ENCODE measurements around the gene CAVIN1. TPM values are rescaled to one million over a fixed set of nuclear protein-coding genes. Genes with fewer than 3 reads are reported as not detected.
"Not testable (repeated sequence)": the region's sequence is repeated elsewhere in the genome, so short reads cannot be mapped to it uniquely, and the experiment has no call there.

The CAVIN1 gene
- total RNA-seq, 2 donors from 2014 or later, result 2.4 to 4.3 TPM

DNA sequence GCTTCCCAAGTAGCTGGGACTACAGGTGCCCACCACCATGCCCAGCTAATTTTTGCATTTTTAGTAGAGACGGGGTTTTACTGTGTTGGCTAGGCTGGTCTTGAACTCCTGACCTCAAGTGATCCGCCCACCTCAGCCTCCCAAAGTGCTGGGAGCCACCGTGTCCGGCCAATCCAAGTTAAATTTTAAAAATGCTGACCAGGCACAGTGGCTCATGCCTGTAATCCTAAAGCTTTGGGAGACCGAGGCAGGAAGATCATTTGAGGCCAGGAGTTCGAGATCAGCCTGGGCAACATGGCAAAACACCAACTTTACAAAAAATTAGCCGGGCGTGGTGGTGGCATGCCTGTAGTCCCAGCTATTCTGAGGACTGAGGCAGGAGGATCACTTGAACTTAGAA lies 31.6 kb downstream of the CAVIN1 start:
- H3K4me1 Mint-ChIP-seq (ENCODE audit: low read depth), result peaks cover 58% of the 10 kb centered on the region
- H3K4me3 Mint-ChIP-seq; H3K27me3 Mint-ChIP-seq (ENCODE audit: low read depth); H3K9me3 Mint-ChIP-seq; ATAC-seq (replicated peaks in 1 of 2); DNase-seq; H3K27ac Mint-ChIP-seq: not testable (repeated sequence)
- H3K36me3 Mint-ChIP-seq (ENCODE audit: insufficient read depth in 2 of 2), result peaks cover 6 to 15% of the 10 kb centered on the region in 2 donors

GRCh38 chr17:42389899-42390298 lies 33.2 kb downstream of the CAVIN1 start:
- Mint-ChIP-seq H3K9me3 (no peaks in the 10 kb centered on the region), H3K4me3 (peak overlapping the region; percentile 94 to 97), H3K27me3 (ENCODE audit: low read depth) (no peaks in the 10 kb centered on the region), H3K27ac (peak overlapping the region; percentile 100), H3K36me3 (ENCODE audit: insufficient read depth in 2 of 2) (peaks cover 11 to 19% of the 10 kb centered on the region in 2 donors), H3K4me1 (ENCODE audit: low read depth) (peaks cover 71% of the 10 kb centered on the region)
- ATAC-seq (replicated peaks in 1 of 2), result no peak
- no peak for DNase-seq

GRCh38 chr17:42389135-42389417 lies 34.0 kb downstream of the CAVIN1 start:
- DNase-seq, result no peak
- peaks cover 71% of the 10 kb centered on the region for H3K4me1 Mint-ChIP-seq (ENCODE audit: low read depth)
- no peaks in the 10 kb centered on the region for H3K9me3 Mint-ChIP-seq
- peaks cover 14 to 18% of the 10 kb centered on the region in 2 donors for H3K36me3 Mint-ChIP-seq (ENCODE audit: insufficient read depth in 2 of 2)
- peak; percentile 79 to 81 for ATAC-seq (replicated peaks in 1 of 2)
- no peaks in the 10 kb centered on the region for H3K27me3 Mint-ChIP-seq (ENCODE audit: low read depth)
- peak overlapping the region; percentile 97 to 98 for H3K4me3 Mint-ChIP-seq
- peak overlapping the region; percentile 100 for H3K27ac Mint-ChIP-seq

GRCh38 chr17:42388381-42389134 lies 34.5 kb downstream of the CAVIN1 start, which contains the start of gene STAT3:
TSS of gene STAT3 (minus strand) at chr17:42388442. CDS start at chr17:42348516, 39,926 bp downstream.
- Mint-ChIP-seq H3K9me3 (no peaks in the 10 kb centered on the region), H3K4me1 (ENCODE audit: low read depth) (peaks cover 71% of the 10 kb centered on the region), H3K4me3 (peak within 1 kb of the TSS; percentile 97 to 98), H3K27ac (peak within 1 kb of the TSS; percentile 100), H3K27me3 (ENCODE audit: low read depth) (no peaks in the 10 kb centered on the region), H3K36me3 (ENCODE audit: insufficient read depth in 2 of 2) (peaks cover 16 to 20% of the 10 kb centered on the region in 2 donors)
- DNase-seq (peak; percentile 100), ATAC-seq (replicated peaks in 1 of 2) (peak; percentile 86 to 87)

GRCh38 chr17:42387661-42388380 lies 35.2 kb downstream of the CAVIN1 start:
- peak overlapping the region; percentile 100 for H3K27ac Mint-ChIP-seq
- ATAC-seq (replicated peaks in 1 of 2) (no peak), DNase-seq (peak; percentile 49 to 57)
- H3K4me3 Mint-ChIP-seq, result peak overlapping the region; percentile 97 to 98
- H3K4me1 Mint-ChIP-seq (ENCODE audit: low read depth), result peaks cover 71% of the 10 kb centered on the region
- H3K27me3 Mint-ChIP-seq (ENCODE audit: low read depth), result no peaks in the 10 kb centered on the region
- H3K36me3 Mint-ChIP-seq (ENCODE audit: insufficient read depth in 2 of 2), result peaks cover 17 to 20% of the 10 kb centered on the region in 2 donors
- no peaks in the 10 kb centered on the region for H3K9me3 Mint-ChIP-seq

- Mint-ChIP-seq H3K27ac (peak overlapping the region; percentile 100), H3K4me3 (peak overlapping the region; percentile 97 to 98), H3K36me3 (ENCODE audit: insufficient read depth in 2 of 2) (peaks cover 18 to 25% of the 10 kb centered on the region in 2 donors), H3K9me3 (no peaks in the 10 kb centered on the region), H3K27me3 (ENCODE audit: low read depth) (no peaks in the 10 kb centered on the region), H3K4me1 (ENCODE audit: low read depth) (peaks cover 71% of the 10 kb centered on the region)
- ATAC-seq (replicated peaks in 1 of 2) (no peak), DNase-seq (no peak)
These were observed 36.0 kb downstream of the CAVIN1 start for GRCh38 chr17:42386777-42387657.

GRCh38 chr17:42381898-42382297 lies 41.2 kb downstream of the CAVIN1 start:
- Mint-ChIP-seq H3K4me3 (peak overlapping the region in 1 of 2 donors; percentile 29), H3K27ac (peak overlapping the region; percentile 89), H3K9me3 (no peaks in the 10 kb centered on the region), H3K27me3 (ENCODE audit: low read depth) (no peaks in the 10 kb centered on the region), H3K4me1 (ENCODE audit: low read depth) (peaks cover 95% of the 10 kb centered on the region), H3K36me3 (ENCODE audit: insufficient read depth in 2 of 2) (peaks cover 21 to 42% of the 10 kb centered on the region in 2 donors)
- no peak for ATAC-seq (replicated peaks in 1 of 2)
- DNase-seq, result no peak

DNA sequence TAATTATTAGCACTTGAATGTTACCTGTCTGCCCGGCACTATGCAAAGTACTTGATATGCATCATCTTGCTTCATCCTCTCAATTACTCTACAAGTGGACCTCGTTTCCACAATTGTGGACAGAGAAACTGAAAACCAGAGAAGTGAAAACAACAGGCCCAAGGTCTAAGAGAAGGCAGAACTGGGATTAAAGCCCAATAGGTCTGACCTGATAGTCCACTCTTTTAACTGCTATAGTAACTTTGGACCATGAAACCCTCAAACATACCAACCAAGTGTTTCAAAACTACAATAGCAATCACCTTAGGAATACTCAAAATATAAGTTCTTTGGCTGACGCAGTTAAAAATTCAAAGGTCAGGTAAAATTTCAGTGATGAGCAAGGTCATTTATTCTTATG lies 42.1 kb downstream of the CAVIN1 start:
- peaks cover 95% of the 10 kb centered on the region for H3K4me1 Mint-ChIP-seq (ENCODE audit: low read depth)
- no peak for DNase-seq
- no peak for ATAC-seq (replicated peaks in 1 of 2)
- no peak overlapping the region for H3K27ac Mint-ChIP-seq
- H3K9me3 Mint-ChIP-seq, result no peaks in the 10 kb centered on the region
- peaks cover 18 to 36% of the 10 kb centered on the region in 2 donors for H3K36me3 Mint-ChIP-seq (ENCODE audit: insufficient read depth in 2 of 2)
- H3K4me3 Mint-ChIP-seq, result peak overlapping the region; percentile 45 to 56
- H3K27me3 Mint-ChIP-seq (ENCODE audit: low read depth), result no peaks in the 10 kb centered on the region

DNA sequence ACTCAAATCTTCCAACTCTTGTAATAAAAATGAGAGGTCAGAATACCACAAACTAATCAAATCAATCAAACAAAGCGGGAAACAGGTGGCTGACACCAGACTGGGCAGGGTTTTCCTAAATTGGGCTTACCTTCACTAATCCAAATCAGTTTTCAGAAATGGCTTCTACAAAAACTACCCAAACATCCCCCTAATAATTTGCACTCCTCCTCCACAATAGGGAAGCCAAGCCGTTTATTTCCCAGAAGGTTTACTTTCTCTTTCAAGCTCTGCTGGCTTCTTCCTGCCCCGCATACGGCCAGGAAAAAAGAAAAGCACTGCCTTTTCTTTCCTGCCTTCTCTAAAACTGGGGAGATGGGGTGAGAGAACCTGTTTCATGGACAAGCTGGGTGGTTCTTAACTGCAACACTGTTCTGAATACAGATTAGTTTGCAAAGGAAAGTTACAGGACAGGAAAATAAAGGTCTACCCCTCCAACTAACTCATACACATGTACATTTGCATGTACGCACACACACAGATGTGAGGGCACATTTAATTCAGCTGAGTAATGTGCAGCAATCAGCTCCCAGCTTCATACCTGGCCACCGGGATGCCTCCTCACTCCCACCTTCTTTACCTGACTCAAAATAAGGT lies 44.0 kb downstream of the CAVIN1 start:
- Mint-ChIP-seq H3K9me3 (no peaks in the 10 kb centered on the region), H3K27me3 (ENCODE audit: low read depth) (no peaks in the 10 kb centered on the region), H3K4me3 (peak overlapping the region; percentile 81 to 88), H3K36me3 (ENCODE audit: insufficient read depth in 2 of 2) (peaks cover 15 to 35% of the 10 kb centered on the region in 2 donors), H3K27ac (peak overlapping the region; percentile 88), H3K4me1 (ENCODE audit: low read depth) (peaks cover 95% of the 10 kb centered on the region)
- ATAC-seq (replicated peaks in 1 of 2) (peak; percentile 60 to 62), DNase-seq (peak in 1 of 2 donors; percentile 18)

DNA sequence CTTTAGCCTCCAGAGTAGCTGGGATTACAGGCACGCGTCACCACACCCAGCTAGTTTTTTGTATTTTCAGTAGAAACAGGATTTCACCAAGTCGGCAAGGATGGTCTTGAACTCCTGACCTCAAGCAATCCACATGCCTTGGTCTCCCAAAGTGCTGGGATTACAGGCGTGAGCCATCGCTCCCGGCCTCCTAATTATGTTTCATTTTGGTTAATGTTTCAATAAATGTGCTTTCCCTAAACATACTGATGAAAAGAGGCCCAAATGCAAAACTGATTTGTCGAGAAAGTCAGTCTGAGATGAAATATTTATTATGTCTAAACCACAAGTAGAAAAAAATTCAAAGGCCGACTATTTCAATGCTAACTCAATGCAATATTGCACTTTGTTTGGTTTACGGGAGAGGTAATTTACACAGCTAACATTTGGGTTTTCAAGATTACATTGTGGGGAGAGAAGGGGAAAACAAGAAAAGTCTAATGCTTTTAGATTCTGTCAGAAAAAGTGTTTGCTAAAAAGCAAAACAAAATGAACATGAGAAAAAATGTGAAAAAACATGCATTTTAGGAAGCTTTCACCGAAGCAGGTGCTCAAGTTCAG lies 44.6 kb downstream of the CAVIN1 start:
- H3K9me3 Mint-ChIP-seq, result no peaks in the 10 kb centered on the region
- H3K4me3 Mint-ChIP-seq, result peak overlapping the region; percentile 81 to 88
- no peaks in the 10 kb centered on the region for H3K27me3 Mint-ChIP-seq (ENCODE audit: low read depth)
- H3K27ac Mint-ChIP-seq, result peak overlapping the region; percentile 88
- DNase-seq (no peak), ATAC-seq (replicated peaks in 1 of 2) (peak; percentile 33 to 53)
- H3K4me1 Mint-ChIP-seq (ENCODE audit: low read depth), result peaks cover 94% of the 10 kb centered on the region
- peaks cover 12 to 34% of the 10 kb centered on the region in 2 donors for H3K36me3 Mint-ChIP-seq (ENCODE audit: insufficient read depth in 2 of 2)

DNA sequence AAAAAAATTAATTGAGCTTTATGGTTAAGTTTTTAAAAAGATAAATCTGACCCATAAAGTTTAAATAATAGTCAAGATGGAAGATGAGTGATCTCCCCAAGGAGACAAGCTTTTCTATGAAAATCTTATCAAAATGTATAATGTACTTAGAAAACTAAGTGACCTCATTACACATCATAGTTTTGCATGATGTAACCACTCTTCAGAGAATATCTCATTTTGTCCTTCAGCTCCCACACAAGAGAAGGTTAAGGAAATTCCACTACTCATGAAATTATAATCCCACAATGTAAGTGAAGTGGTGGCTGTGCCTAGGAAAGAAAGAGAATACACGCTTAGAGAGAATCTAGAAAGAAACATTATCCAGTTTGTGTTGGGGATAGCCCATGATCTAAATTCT lies 49.2 kb downstream of the CAVIN1 start:
- peak in 1 of 2 donors; percentile 51 for ATAC-seq (replicated peaks in 1 of 2)
- no peak for DNase-seq
- Mint-ChIP-seq H3K27ac (peak overlapping the region; percentile 83), H3K4me3 (peak overlapping the region in 1 of 2 donors; percentile 46), H3K9me3 (peaks cover 0 to 2% of the 10 kb centered on the region in 2 donors), H3K4me1 (ENCODE audit: low read depth) (peaks cover 79% of the 10 kb centered on the region), H3K27me3 (ENCODE audit: low read depth) (no peaks in the 10 kb centered on the region), H3K36me3 (ENCODE audit: insufficient read depth in 2 of 2) (peaks cover 15 to 35% of the 10 kb centered on the region in 2 donors)

- Mint-ChIP-seq H3K4me3 (peak overlapping the region in 1 of 2 donors; percentile 31), H3K9me3 (peaks cover 0 to 2% of the 10 kb centered on the region in 2 donors), H3K27me3 (ENCODE audit: low read depth) (no peaks in the 10 kb centered on the region), H3K4me1 (ENCODE audit: low read depth) (peaks cover 77% of the 10 kb centered on the region), H3K36me3 (ENCODE audit: insufficient read depth in 2 of 2) (peaks cover 16 to 31% of the 10 kb centered on the region in 2 donors), H3K27ac (peak overlapping the region; percentile 12)
- no peak for DNase-seq
- ATAC-seq (replicated peaks in 1 of 2), result no peak
These were observed 50.9 kb downstream of the CAVIN1 start for GRCh38 chr17:42372142-42372541.

Measured in activated T-cell treated with anti-CD3 and anti-CD28 coated beads, Interleukin-2, amount 50 U/mL, for 72 hours (primary cell).